Upper lobe of left lung (tissue), 4 donors: ENCODE data around the gene EFNA3.

Experiments
- CTCF ChIP-seq, 6 experiments: fragments of 450-650 bp in 4 of 6; fragments of 200-600 bp in 2 of 6; sonication (generic) in 2 of 6; IDR thresholded peaks; one replicate each; pipeline ENCODE4 v1.5.1; 2016 to 2019; ENCODE audit warnings: antibody characterized with exemption in 6 of 6
- EP300 ChIP-seq, 4 donors: sonication (generic); formaldehyde crosslinking; IDR thresholded peaks; one replicate each; pipeline ENCODE4 v1.5.1; 2017; ENCODE audit warnings: antibody characterized with exemption in 4 of 4, control low read depth in 2 of 4
- POLR2A ChIP-seq, 4 donors: fragments of 450-650 bp; IDR thresholded peaks; one replicate each; pipeline ENCODE4 v1.5.1; 2016 to 2017; ENCODE audit warnings: antibody characterized with exemption in 4 of 4, mild to moderate bottlenecking in 2 of 4
- POLR2AphosphoS5 ChIP-seq, 2 donors: sonication (generic); formaldehyde crosslinking; IDR thresholded peaks; one replicate each; pipeline ENCODE4 v1.5.1; 2017; ENCODE audit warnings: antibody characterized with exemption in 2 of 2

- TF ChIP-seq CTCF (IDR thresholded peaks at IDR 0.05) (no peak), POLR2AphosphoS5 (IDR thresholded peaks at IDR 0.05) (no peak), EP300 (IDR thresholded peaks at IDR 0.05) (no peak), POLR2A (IDR thresholded peaks at IDR 0.05) (no peak)
Observed at GRCh38 chr1:155077758-155078445, 735 bp upstream of the EFNA3 start.
